Fibroblast of lung (primary cell): Measurements from ENCODE around the gene THRAP3.

Experiments used
- CTCF ChIP-seq, 2 donors: IDR thresholded peaks in 1 of 2; conservative IDR thresholded peaks in 1 of 2; 1 replicate in 1 of 2; 2 replicates in 1 of 2; pipeline ENCODE4 v1.5.1; 2011 to 2012; ENCODE audit warnings: low read length in 2 of 2, control low read depth in 1 of 2, inconsistent platforms in 1 of 2, low read depth in 1 of 2, mild to moderate bottlenecking in 1 of 2
- EZH2 ChIP-seq: IDR thresholded peaks from 2 replicates; pipeline ENCODE4 v1.5.1; 2012; ENCODE audit warnings: low read length, control low read depth, mild to moderate bottlenecking; ENCODE audit errors: missing control alignments

- TF ChIP-seq CTCF (conservative IDR thresholded peaks at IDR 0.05 in 1 of 2, IDR thresholded peaks at IDR 0.05 in 1 of 2; ENCODE audit: low read depth in 1 of 2, low read length in 2 of 2), result no peak
- TF ChIP-seq EZH2, result no peak
These were observed 98.0 kb downstream of the THRAP3 start for GRCh38 chr1:36322041-36322785.
